Suppressor macrophage treated with lipopolysaccharide for 1 hour (primary cell): Measurements from ENCODE around the gene GNAL.
A peak's percentile ranks its signal among the peaks of the same experiment; 100 is the strongest.
"Not testable (repeated sequence)": the region's sequence is repeated elsewhere in the genome, so short reads cannot be mapped to it uniquely, and the experiment has no call there.

Source experiments
- DNase-seq, 3 donors: peaks; one replicate each; pipeline ENCODE4 v3.0.0-alpha.2; 2020 to 2022

The GNAL gene

GRCh38 chr18:11854554-11854953 lies 165.5 kb downstream of the GNAL start:
- DNase-seq = not testable (repeated sequence)

- peak; percentile 95 to 99 (median 97) for DNase-seq
Observed at GRCh38 chr18:11857177-11857887, 168.3 kb downstream of the GNAL start.

- no peak for DNase-seq
Observed at GRCh38 chr18:11859282-11859830, 170.3 kb downstream of the GNAL start.

- peak; percentile 62 to 73 (median 70) for DNase-seq
Observed at GRCh38 chr18:11859903-11860407, 170.9 kb downstream of the GNAL start.

GRCh38 chr18:11860594-11861450 lies 171.8 kb downstream of the GNAL start:
- DNase-seq = peak in 1 of 3 donors; percentile 10

GRCh38 chr18:11861583-11862288 lies 172.7 kb downstream of the GNAL start:
- DNase-seq = no peak

GRCh38 chr18:11862468-11863137 lies 173.5 kb downstream of the GNAL start:
- no peak for DNase-seq

- DNase-seq = no peak
Observed at GRCh38 chr18:11864471-11864870, 175.4 kb downstream of the GNAL start.

GRCh38 chr18:11865071-11865470 lies 176.0 kb downstream of the GNAL start:
- DNase-seq = no peak

GRCh38 chr18:11866329-11866728 lies 177.3 kb downstream of the GNAL start:
- DNase-seq = no peak

- no peak for DNase-seq
Observed at GRCh38 chr18:11866764-11867163, 177.7 kb downstream of the GNAL start.

- no peak for DNase-seq
Observed at GRCh38 chr18:11868230-11868629, 179.2 kb downstream of the GNAL start.

- no peak for DNase-seq
Observed at GRCh38 chr18:11871501-11871900, 182.4 kb downstream of the GNAL start.

GRCh38 chr18:11872479-11873136 lies 183.5 kb downstream of the GNAL start:
- DNase-seq = peak; percentile 41 to 47 (median 46)

- no peak for DNase-seq
Observed at GRCh38 chr18:11873670-11874340, 184.7 kb downstream of the GNAL start.

GRCh38 chr18:11874676-11875075 lies 185.6 kb downstream of the GNAL start:
- no peak for DNase-seq

- DNase-seq = no peak
Observed at GRCh38 chr18:11877497-11878135, 188.6 kb downstream of the GNAL start.

- DNase-seq = no peak
Observed at GRCh38 chr18:11880586-11881304, 191.7 kb downstream of the GNAL start.

- DNase-seq = peak in 2 of 3 donors; percentile 23 to 29
Observed at GRCh38 chr18:11882636-11883035, 193.6 kb downstream of the GNAL start.

- DNase-seq = peak; percentile 74 to 90 (median 89)
Observed at GRCh38 chr18:11883153-11883552, 194.1 kb downstream of the GNAL start.
